Measurements from ENCODE around the gene EGFL7. TPM values are rescaled to one million over a fixed set of nuclear protein-coding genes. Genes with fewer than 3 reads are reported as not detected.

EGFL7 gene
- total and polyA plus RNA-seq, 12 donors, result 1.9 to 452 (median 79.5) TPM

GRCh38 chr9:136705564-136705963 lies 42.8 kb downstream of the EGFL7 start:
- H3K4me3 ChIP-seq, result no peak overlapping the region
- no peak for DNase-seq
- no peaks in the 10 kb centered on the region for H3K36me3 ChIP-seq (replicated peaks in 1 of 2)
- TF ChIP-seq POLR2A (IDR thresholded peaks at IDR 0.05) (no peak), CTCF (IDR thresholded peaks at IDR 0.05) (no peak)
- no peaks in the 10 kb centered on the region for H3K4me1 ChIP-seq (replicated peaks in 1 of 2)
- H3K27me3 ChIP-seq, result peaks cover 4% of the 10 kb centered on the region
- no peaks in the 10 kb centered on the region for H3K9me3 ChIP-seq (replicated peaks in 1 of 3)
- intact Hi-C loops (cut with DNase I), result no loop called here
- 61 to 71% (median 66%) methylated on average over 5 to 7 of the region's 7 CpGs for WGBS, 4 donors
- H3K27ac ChIP-seq, result no peak overlapping the region

- TF ChIP-seq POLR2A (IDR thresholded peaks at IDR 0.05), result no peak
- no peak for TF ChIP-seq CTCF (IDR thresholded peaks at IDR 0.05)
- DNase-seq, result no peak
- Histone ChIP-seq H3K36me3 (replicated peaks in 1 of 2) (no peaks in the 10 kb centered on the region), H3K4me3 (no peak overlapping the region), H3K4me1 (replicated peaks in 1 of 2) (peaks cover 0 to 4% of the 10 kb centered on the region in 2 donors), H3K27me3 (no peaks in the 10 kb centered on the region), H3K9me3 (replicated peaks in 1 of 3) (no peaks in the 10 kb centered on the region), H3K27ac (no peak overlapping the region)
- intact Hi-C loops (cut with DNase I), result no loop called here
- WGBS, 4 donors, result 90 to 93% (median 92%) methylated on average over 6 to 7 of the region's 7 CpGs
Measured at GRCh38 chr9:136707011-136707410, 44.3 kb downstream of the EGFL7 start.

GRCh38 chr9:136707849-136708517 lies 45.3 kb downstream of the EGFL7 start:
- no peak overlapping the region for H3K27ac ChIP-seq
- no peak for DNase-seq

More at GRCh38 chr9:136707849-136708517, 45.3 kb downstream of the EGFL7 start:
- Histone ChIP-seq H3K4me1 (replicated peaks in 1 of 2) (peaks cover 0 to 4% of the 10 kb centered on the region in 2 donors), H3K4me3 (no peak overlapping the region), H3K9me3 (replicated peaks in 1 of 3) (no peaks in the 10 kb centered on the region), H3K36me3 (replicated peaks in 1 of 2) (no peaks in the 10 kb centered on the region), H3K27me3 (peaks cover 3% of the 10 kb centered on the region)
- WGBS, 4 donors, result 87 to 89% (median 88%) methylated on average over 19 to 22 of the region's 22 CpGs
- intact Hi-C loops (cut with DNase I), result no loop called here
- no peak for TF ChIP-seq POLR2A (IDR thresholded peaks at IDR 0.05)
- no peak for TF ChIP-seq CTCF (IDR thresholded peaks at IDR 0.05)

All from adrenal gland (tissue), 12 donors.